ENCODE data around the gene SLC22A23. TPM values are rescaled to one million over a fixed set of nuclear protein-coding genes. Genes with fewer than 3 reads are reported as not detected.

The SLC22A23 gene
- total RNA-seq, 2 donors from 2014 or later: 85.7 to 89.5 TPM

DNA sequence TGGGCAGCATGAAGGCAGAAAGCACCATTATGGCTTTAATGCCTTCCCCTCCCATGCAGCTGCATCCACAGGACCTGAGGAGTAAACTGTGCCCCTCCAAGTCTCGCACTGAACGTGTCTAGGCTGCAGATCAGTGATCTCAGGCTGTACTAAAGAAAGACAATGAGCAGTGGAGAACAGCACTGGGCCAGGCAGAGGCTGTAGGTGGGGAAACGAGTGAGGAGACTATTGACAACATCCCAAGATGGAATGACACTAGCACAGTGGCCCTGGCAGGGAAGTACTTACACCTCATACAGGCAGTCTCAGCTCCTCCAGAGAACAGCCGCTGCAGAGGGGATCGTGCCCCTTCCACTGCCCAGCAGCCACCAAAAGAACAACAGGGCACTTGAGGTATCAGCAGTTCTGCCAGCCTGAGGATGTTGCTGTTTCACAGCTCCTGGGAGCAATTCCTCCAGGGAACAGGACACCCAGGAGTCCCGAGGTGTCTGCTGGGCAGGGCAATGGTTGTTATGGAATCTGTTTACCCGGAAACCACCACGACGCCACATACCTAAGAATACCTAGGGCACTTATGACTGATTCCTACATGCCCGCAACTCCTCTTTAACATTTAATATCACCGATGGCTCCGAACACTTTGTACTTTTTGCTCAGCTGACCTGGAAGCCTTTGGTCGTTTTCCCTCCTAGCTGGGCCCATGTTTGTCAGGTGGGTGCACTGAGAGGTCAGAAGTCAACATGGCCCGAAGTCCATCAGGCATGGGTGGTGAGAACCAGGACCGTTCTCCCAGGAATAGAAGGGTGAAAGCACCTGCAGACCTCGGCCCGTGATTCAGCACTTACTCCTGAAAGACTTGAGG lies 79.1 kb downstream of the SLC22A23 start:
- Histone ChIP-seq H3K4me3 (no peak overlapping the region), H3K27me3 (no peaks in the 10 kb centered on the region), H3K27ac (no peak overlapping the region), H3K4me1 (peaks cover 14% of the 10 kb centered on the region), H3K9ac (ENCODE audit: low read depth in 2 of 2, low read length in 2 of 2) (no peak overlapping the region), H3K36me3 (no peaks in the 10 kb centered on the region), H3K9me3 (no peaks in the 10 kb centered on the region)
- intact Hi-C loops (cut with DNase I): no loop called here
- TF ChIP-seq, protein P1, sequence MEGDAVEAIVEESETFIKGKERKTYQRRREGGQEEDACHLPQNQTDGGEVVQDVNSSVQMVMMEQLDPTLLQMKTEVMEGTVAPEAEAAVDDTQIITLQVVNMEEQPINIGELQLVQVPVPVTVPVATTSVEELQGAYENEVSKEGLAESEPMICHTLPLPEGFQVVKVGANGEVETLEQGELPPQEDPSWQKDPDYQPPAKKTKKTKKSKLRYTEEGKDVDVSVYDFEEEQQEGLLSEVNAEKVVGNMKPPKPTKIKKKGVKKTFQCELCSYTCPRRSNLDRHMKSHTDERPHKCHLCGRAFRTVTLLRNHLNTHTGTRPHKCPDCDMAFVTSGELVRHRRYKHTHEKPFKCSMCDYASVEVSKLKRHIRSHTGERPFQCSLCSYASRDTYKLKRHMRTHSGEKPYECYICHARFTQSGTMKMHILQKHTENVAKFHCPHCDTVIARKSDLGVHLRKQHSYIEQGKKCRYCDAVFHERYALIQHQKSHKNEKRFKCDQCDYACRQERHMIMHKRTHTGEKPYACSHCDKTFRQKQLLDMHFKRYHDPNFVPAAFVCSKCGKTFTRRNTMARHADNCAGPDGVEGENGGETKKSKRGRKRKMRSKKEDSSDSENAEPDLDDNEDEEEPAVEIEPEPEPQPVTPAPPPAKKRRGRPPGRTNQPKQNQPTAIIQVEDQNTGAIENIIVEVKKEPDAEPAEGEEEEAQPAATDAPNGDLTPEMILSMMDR (IDR thresholded peaks at IDR 0.05): no peak
- DNase-seq: no peak

- peak; percentile 64 for DNase-seq
- intact Hi-C loops (cut with DNase I): no loop called here
- Histone ChIP-seq H3K4me1 (peaks cover 16% of the 10 kb centered on the region), H3K27ac (no peak overlapping the region), H3K9me3 (no peaks in the 10 kb centered on the region), H3K9ac (ENCODE audit: low read depth in 2 of 2, low read length in 2 of 2) (no peak overlapping the region), H3K36me3 (no peaks in the 10 kb centered on the region), H3K4me3 (no peak overlapping the region), H3K27me3 (no peaks in the 10 kb centered on the region)
- TF ChIP-seq, protein P1 (IDR thresholded peaks at IDR 0.05): no peak
Observed at GRCh38 chr6:3376893-3377535, 79.8 kb downstream of the SLC22A23 start.

DNA sequence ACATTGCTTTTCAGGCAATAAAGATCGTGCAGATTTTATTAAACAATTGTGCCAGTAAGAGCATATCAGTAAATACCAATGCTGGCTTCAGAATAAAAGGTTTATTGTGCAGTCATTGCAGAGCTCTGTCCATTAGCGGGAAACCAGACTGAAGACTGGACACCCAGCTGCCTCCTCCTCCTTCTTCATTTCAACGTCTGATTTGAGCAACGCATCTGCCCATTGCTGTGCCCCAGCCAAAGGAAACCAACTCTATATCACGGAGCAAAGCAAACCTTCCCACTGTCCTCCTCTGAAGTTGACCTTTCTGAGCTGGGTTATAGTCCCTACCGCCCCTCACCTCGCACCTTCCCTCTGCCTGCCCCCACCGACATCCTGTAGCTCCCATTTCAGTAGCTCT lies 80.8 kb downstream of the SLC22A23 start:
- no peak for DNase-seq
- Histone ChIP-seq H3K36me3 (no peaks in the 10 kb centered on the region), H3K9ac (ENCODE audit: low read depth in 2 of 2, low read length in 2 of 2) (no peak overlapping the region), H3K27ac (no peak overlapping the region), H3K4me3 (no peak overlapping the region), H3K27me3 (no peaks in the 10 kb centered on the region), H3K9me3 (no peaks in the 10 kb centered on the region), H3K4me1 (peaks cover 8% of the 10 kb centered on the region)
- TF ChIP-seq, protein P1 (IDR thresholded peaks at IDR 0.05): no peak
- intact Hi-C loops (cut with DNase I): no loop called here

DNA sequence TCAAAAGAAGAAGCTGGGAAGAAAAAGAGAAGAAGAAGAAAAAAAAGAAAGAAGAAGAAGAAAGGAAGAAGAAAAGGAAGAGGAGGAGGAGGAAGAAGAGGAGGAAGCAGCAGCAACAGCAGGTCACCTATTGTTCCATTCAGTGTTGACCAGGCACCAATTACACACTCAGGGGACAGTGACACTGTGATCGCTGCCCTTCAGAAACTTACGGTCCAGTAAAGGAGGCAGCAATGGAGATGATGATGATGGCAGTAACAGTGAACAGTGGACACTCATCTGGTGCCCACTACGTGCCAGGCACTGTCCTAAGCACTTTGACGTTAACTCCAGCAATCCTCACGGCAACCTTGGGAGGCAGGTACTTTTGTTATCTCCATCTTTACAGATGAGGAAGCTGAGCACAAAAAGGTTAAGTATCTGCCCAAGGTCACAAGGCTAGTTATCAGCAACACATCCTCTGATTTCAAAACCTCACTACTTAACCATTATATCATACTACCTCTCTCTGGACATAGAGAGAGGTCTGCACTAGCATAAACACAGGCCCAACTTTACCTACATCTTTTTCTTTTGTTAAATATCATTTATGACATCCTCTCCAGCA lies 83.2 kb downstream of the SLC22A23 start:
- TF ChIP-seq, protein P1 (IDR thresholded peaks at IDR 0.05): no peak
- no peak for DNase-seq
- Histone ChIP-seq H3K36me3 (no peaks in the 10 kb centered on the region), H3K4me3 (no peak overlapping the region), H3K9me3 (no peaks in the 10 kb centered on the region), H3K4me1 (peaks cover 8% of the 10 kb centered on the region), H3K27me3 (no peaks in the 10 kb centered on the region), H3K9ac (ENCODE audit: low read depth in 2 of 2, low read length in 2 of 2) (peak overlapping the region in 1 of 2 donors; percentile 14), H3K27ac (peak overlapping the region; percentile 10)
- intact Hi-C loops (cut with DNase I): no loop called here

DNA sequence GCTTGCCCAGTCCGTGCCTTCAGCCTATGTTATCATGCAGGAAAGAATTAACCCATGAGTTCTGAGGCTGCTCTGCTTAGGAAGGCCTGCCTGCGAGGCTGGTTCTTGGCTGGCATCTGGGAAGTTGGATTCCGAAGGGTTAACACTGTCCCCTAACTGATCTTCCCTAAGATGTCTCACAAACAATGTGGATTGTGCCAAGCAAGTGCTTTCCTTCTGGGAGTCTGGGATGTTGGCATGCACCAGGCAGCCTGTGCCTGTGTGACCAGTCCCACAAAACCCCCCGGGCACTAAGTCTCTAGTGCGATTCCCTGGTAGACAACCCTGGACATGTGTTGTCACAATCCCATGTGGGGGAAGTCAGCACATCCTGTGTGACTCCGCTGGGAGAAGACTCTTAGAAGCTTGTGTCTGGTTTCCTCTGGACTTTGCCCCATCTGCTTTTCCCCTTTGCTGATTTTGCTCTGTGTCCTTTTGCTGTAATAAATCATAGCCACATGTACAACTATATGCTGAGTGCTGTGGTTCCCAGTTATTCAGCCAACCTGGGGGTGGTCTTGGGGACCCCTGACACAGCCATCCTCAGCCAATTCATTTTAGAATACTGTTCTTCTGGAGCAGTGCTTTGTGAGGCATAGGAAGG lies 83.8 kb downstream of the SLC22A23 start:
- H3K27ac ChIP-seq: peak overlapping the region; percentile 10
- H3K36me3 ChIP-seq: no peaks in the 10 kb centered on the region
- TF ChIP-seq, protein P1 (IDR thresholded peaks at IDR 0.05): no peak
- H3K9ac ChIP-seq (ENCODE audit: low read depth in 2 of 2, low read length in 2 of 2): no peak overlapping the region
- H3K27me3 ChIP-seq: no peaks in the 10 kb centered on the region
- no peaks in the 10 kb centered on the region for H3K9me3 ChIP-seq
- peaks cover 8% of the 10 kb centered on the region for H3K4me1 ChIP-seq
- intact Hi-C loops (cut with DNase I): no loop called here
- DNase-seq: peak; percentile 69
- H3K4me3 ChIP-seq: no peak overlapping the region

Data from colonic mucosa (tissue), 4 donors.